ENCODE measurements around the gene HOXB7. TPM values are rescaled to one million over a fixed set of nuclear protein-coding genes. Genes with fewer than 3 reads are reported as not detected.

The HOXB7 gene
- total RNA-seq, 8 experiments from 2014 or later = 6.2 to 35.5 (median 23.7) TPM

- WGBS, 10 experiments = 0 to 20% (median 1%) methylated on average over 1 to 26 of the region's 50 CpGs; no CpG with 5 or more reads in 2 of the 10 experiments
- peak in 7 of 8 experiments; percentile 0 to 12 (median 7) for ATAC-seq (replicated peaks in 6 of 8)
- in situ Hi-C loops (cut with MboI; ENCODE audit: low pct_unique_long_range_greater_than_20kb in 2 of 9, low sequenced_read_pairs in 9 of 9, unreplicated experiment in 9 of 9) = loop anchor here in 2 of 9 experiments (10.0 kb wide), 1 partner anchor 258 kb away; no protein-coding TSS in a partner anchor
- H3K27ac ChIP-seq = peak within 1 kb of the TSS; percentile 90 to 96
- H3K4me1 ChIP-seq (replicated peaks in 1 of 2) = peaks cover 8 to 50% of the 10 kb centered on the region in 2 donors
- H3K4me3 ChIP-seq = peak within 1 kb of the TSS; percentile 62 to 91 (median 83)
These were observed 17.5 kb downstream of the HOXB7 start, which contains the start of gene HOXB5 for GRCh38 chr17:48593126-48593829. Gene HOXB5, minus strand, starts transcription at chr17:48593779. Its CDS starts 97 bp downstream, at chr17:48593682.

DNA sequence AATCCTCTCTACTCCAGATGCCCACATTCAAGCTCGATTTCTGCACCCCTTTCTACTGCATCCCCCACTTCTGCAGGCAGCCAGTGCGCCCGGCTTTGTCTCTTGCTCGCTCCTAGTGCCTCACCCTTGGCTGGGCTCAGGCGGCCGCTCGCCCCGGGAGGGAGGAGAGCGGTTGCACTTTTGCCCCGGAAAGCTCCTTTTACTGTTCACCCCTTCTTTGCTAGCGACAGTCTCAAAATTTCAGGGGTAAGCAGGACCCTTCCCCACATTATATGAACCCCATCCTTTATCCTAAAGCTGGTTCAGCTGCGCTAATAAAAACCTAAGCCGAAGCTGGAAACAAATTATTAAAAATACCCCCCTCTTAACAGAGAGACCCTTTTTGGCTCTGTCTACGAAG is 18.2 kb downstream of the HOXB7 start:
- H3K27ac ChIP-seq = peak overlapping the region; percentile 90 to 96
- in situ Hi-C loops (cut with MboI; ENCODE audit: low pct_unique_long_range_greater_than_20kb in 2 of 9, low sequenced_read_pairs in 9 of 9, unreplicated experiment in 9 of 9) = loop anchor here in 2 of 9 experiments (10.0 kb wide), 1 partner anchor 258 kb away; no protein-coding TSS in a partner anchor
- ATAC-seq (replicated peaks in 6 of 8) = peak in 2 of 8 experiments; percentile 4 to 25
- H3K4me1 ChIP-seq (replicated peaks in 1 of 2) = peaks cover 8 to 57% of the 10 kb centered on the region in 2 donors
- H3K4me3 ChIP-seq = peak overlapping the region; percentile 62 to 91 (median 83)
- 0 to 34% (median 0%) methylated on average over 1 to 13 of the region's 14 CpGs; no CpG with 5 or more reads in 1 of the 10 experiments for WGBS, 10 experiments

GRCh38 chr17:48592057-48592514 is 18.7 kb downstream of the HOXB7 start:
- WGBS, 10 experiments = 0 to 33% (median 28%) methylated on average over 2 to 7 of the region's 33 CpGs; no CpG with 5 or more reads in 5 of the 10 experiments
- peak in 1 of 8 experiments; percentile 14 for ATAC-seq (replicated peaks in 6 of 8)
- Histone ChIP-seq H3K4me1 (replicated peaks in 1 of 2) (peaks cover 8 to 62% of the 10 kb centered on the region in 2 donors), H3K4me3 (peak overlapping the region; percentile 62 to 91 (median 83)), H3K27ac (peak overlapping the region; percentile 90 to 96)
- in situ Hi-C loops (cut with MboI; ENCODE audit: low pct_unique_long_range_greater_than_20kb in 2 of 9, low sequenced_read_pairs in 9 of 9, unreplicated experiment in 9 of 9) = loop anchor here in 2 of 9 experiments (10.0 kb wide), 1 partner anchor 257 kb away; no protein-coding TSS in a partner anchor

- peak overlapping the region; percentile 62 to 91 (median 83) for H3K4me3 ChIP-seq
- no peak for ATAC-seq (replicated peaks in 6 of 8)
- peaks cover 8 to 68% of the 10 kb centered on the region in 2 donors for H3K4me1 ChIP-seq (replicated peaks in 1 of 2)
These were observed 19.4 kb downstream of the HOXB7 start for GRCh38 chr17:48591255-48592056.

GRCh38 chr17:48590607-48591161 is 20.1 kb downstream of the HOXB7 start:
- Histone ChIP-seq H3K4me1 (replicated peaks in 1 of 2) (peaks cover 8 to 66% of the 10 kb centered on the region in 2 donors), H3K4me3 (peak overlapping the region; percentile 62 to 91 (median 83)), H3K27ac (peak overlapping the region; percentile 90 to 96)
- in situ Hi-C loops (cut with MboI; ENCODE audit: low pct_unique_long_range_greater_than_20kb in 2 of 9, low sequenced_read_pairs in 9 of 9, unreplicated experiment in 9 of 9) = loop anchor here in 2 of 9 experiments (10.0 kb wide), 1 partner anchor 256 kb away; no protein-coding TSS in a partner anchor
- no peak for ATAC-seq (replicated peaks in 6 of 8)

More at GRCh38 chr17:48591255-48592056, 19.4 kb downstream of the HOXB7 start:
- WGBS, 10 experiments = 0 to 98% (median 25%) methylated on average over 1 to 9 of the region's 10 CpGs; no CpG with 5 or more reads in 2 of the 10 experiments
- in situ Hi-C loops (cut with MboI; ENCODE audit: low pct_unique_long_range_greater_than_20kb in 2 of 9, low sequenced_read_pairs in 9 of 9, unreplicated experiment in 9 of 9) = loop anchor here in 2 of 9 experiments (10.0 kb wide), 1 partner anchor 257 kb away; no protein-coding TSS in a partner anchor
- peak overlapping the region; percentile 90 to 96 for H3K27ac ChIP-seq

DNA sequence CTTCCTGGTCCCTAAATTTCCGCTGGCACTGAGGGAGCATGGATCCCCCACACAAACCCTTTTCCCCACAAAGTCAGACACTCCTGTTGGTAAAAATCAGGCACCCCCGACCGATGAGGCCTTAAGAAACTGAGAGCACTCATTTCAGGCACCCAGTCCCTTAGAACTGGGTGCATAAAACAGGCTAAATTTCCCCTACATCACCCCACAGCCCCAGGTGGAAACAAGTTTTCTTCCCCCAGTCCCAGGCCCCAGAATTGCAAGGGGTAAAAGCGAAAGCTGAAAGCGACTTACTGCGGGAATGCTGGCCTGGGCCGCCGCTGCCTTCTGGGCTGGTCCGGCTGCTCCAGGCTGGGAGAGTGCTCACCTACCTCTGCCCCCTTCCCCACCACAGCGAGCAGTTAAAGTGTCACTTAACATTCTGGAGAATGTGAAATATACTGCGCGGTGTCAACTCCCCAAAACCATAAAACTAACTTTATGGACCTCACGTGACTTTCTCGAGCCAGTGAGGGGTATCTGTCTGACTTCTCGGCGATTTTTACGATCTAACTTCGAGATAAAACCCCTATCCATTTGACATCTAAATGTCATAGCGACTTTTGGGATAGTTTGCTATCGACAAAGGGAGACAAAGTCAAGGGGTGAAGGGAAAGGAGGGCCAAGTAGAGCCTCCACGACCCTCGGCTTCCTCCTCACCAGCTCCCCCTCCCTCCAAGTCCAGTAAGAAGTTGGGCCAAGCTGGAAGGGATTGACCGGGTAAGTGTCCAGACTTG is 20.8 kb downstream of the HOXB7 start, which contains the start of gene HOXB3:
HOXB3 (minus strand) TSS at position 411 of the 776 bp plus-strand sequence. CDS start 37,767 bp downstream, outside the sequence.
- Histone ChIP-seq H3K27ac (peak within 1 kb of the TSS; percentile 90 to 96), H3K4me3 (peak within 1 kb of the TSS; percentile 62 to 91 (median 83)), H3K4me1 (replicated peaks in 1 of 2) (peaks cover 8 to 59% of the 10 kb centered on the region in 2 donors)
- 0 to 67% (median 11%) methylated on average over 1 to 18 of the region's 23 CpGs; no CpG with 5 or more reads in 1 of the 10 experiments for WGBS, 10 experiments
- peak in 2 of 8 experiments; percentile 5 to 22 for ATAC-seq (replicated peaks in 6 of 8)
- in situ Hi-C loops (cut with MboI; ENCODE audit: low pct_unique_long_range_greater_than_20kb in 2 of 9, low sequenced_read_pairs in 9 of 9, unreplicated experiment in 9 of 9) = loop anchor here in 2 of 9 experiments (10.0 kb wide), 1 partner anchor 255 kb away; no protein-coding TSS in a partner anchor

- peak overlapping the region; percentile 90 to 96 for H3K27ac ChIP-seq
- WGBS, 10 experiments = 0 to 86% (median 18%) methylated on average over 1 to 8 of the region's 10 CpGs
These were observed 21.6 kb downstream of the HOXB7 start for GRCh38 chr17:48589060-48589830.

DNA sequence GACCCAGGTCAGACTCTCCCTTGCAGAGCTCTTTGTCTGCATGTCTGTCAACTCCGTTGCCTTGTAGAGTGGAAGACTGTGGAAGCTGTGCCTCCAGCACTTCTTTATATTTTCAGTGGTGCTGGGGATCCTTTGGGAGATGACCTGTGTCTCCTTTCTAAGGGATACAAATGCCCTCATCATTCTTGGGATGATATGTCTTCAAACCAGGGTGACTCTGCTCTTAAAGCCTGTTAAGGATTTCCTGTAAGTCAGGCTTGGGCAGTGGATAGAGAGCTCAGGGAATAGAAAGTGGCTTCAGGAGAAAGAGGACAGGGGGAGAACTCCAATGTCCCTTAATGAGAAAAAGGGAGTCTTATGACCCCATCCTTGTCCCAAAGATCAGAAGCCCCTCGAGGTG is 22.3 kb downstream of the HOXB7 start:
- no peak for ATAC-seq (replicated peaks in 6 of 8)
- in situ Hi-C loops (cut with MboI; ENCODE audit: low pct_unique_long_range_greater_than_20kb in 2 of 9, low sequenced_read_pairs in 9 of 9, unreplicated experiment in 9 of 9) = no loop called here
- Histone ChIP-seq H3K4me1 (replicated peaks in 1 of 2) (peaks cover 19 to 60% of the 10 kb centered on the region in 2 donors), H3K4me3 (peak overlapping the region; percentile 62 to 91 (median 83)), H3K27ac (peak overlapping the region; percentile 90 to 96)
- WGBS, 10 experiments = 0 to 30% (median 17%) methylated on average over 1 to 2 of the region's 2 CpGs; no CpG with 5 or more reads in 3 of the 10 experiments

More at GRCh38 chr17:48589060-48589830, 21.6 kb downstream of the HOXB7 start:
- ATAC-seq (replicated peaks in 6 of 8) = no peak
- peak overlapping the region; percentile 62 to 91 (median 83) for H3K4me3 ChIP-seq
- H3K4me1 ChIP-seq (replicated peaks in 1 of 2) = peaks cover 12 to 56% of the 10 kb centered on the region in 2 donors
- in situ Hi-C loops (cut with MboI; ENCODE audit: low pct_unique_long_range_greater_than_20kb in 2 of 9, low sequenced_read_pairs in 9 of 9, unreplicated experiment in 9 of 9) = no loop called here

GRCh38 chr17:48588074-48588415 is 22.8 kb downstream of the HOXB7 start:
- Histone ChIP-seq H3K27ac (peak overlapping the region; percentile 90 to 96), H3K4me1 (replicated peaks in 1 of 2) (peaks cover 24 to 64% of the 10 kb centered on the region in 2 donors), H3K4me3 (peak overlapping the region; percentile 62 to 91 (median 83))
- in situ Hi-C loops (cut with MboI; ENCODE audit: low pct_unique_long_range_greater_than_20kb in 2 of 9, low sequenced_read_pairs in 9 of 9, unreplicated experiment in 9 of 9) = no loop called here
- no peak for ATAC-seq (replicated peaks in 6 of 8)
- WGBS, 10 experiments = 0 to 100% methylated on average over 1 to 2 of the region's 2 CpGs; no CpG with 5 or more reads in 8 of the 10 experiments

GRCh38 chr17:48587276-48588073 is 23.3 kb downstream of the HOXB7 start:
- Histone ChIP-seq H3K4me3 (peak overlapping the region; percentile 62 to 91 (median 83)), H3K4me1 (replicated peaks in 1 of 2) (peaks cover 30 to 69% of the 10 kb centered on the region in 2 donors), H3K27ac (peak overlapping the region; percentile 90 to 96)
- WGBS, 10 experiments = 0 to 67% (median 10%) methylated on average over 1 to 4 of the region's 5 CpGs; no CpG with 5 or more reads in 3 of the 10 experiments
- in situ Hi-C loops (cut with MboI; ENCODE audit: low pct_unique_long_range_greater_than_20kb in 2 of 9, low sequenced_read_pairs in 9 of 9, unreplicated experiment in 9 of 9) = no loop called here
- peak in 4 of 8 experiments; percentile 4 to 22 (median 7) for ATAC-seq (replicated peaks in 6 of 8)

Measured in motor neuron (in vitro differentiated cells).